ENCODE data around the gene MTAP. TPM values are rescaled to one million over a fixed set of nuclear protein-coding genes. Genes with fewer than 3 reads are reported as not detected.
A peak's percentile ranks its signal among the peaks of the same experiment; 100 is the strongest.

The MTAP gene
- total RNA-seq, 1 donor from 2014 or later, result 35.2 TPM

- Histone ChIP-seq H3K9me3 (no peaks in the 10 kb centered on the region), H3K27me3 (ENCODE audit: low read depth) (no peaks in the 10 kb centered on the region), H3K4me1 (no peaks in the 10 kb centered on the region), H3K27ac (no peak overlapping the region), H3K36me3 (no peaks in the 10 kb centered on the region), H3K4me3 (no peak overlapping the region)
- intact Hi-C loops (cut with DNase I), result no loop called here
- no peak for ATAC-seq
- no peak for DNase-seq
- TF ChIP-seq CTCF (IDR thresholded peaks at IDR 0.05), result no peak
Measured at GRCh38 chr9:21795483-21795882, 7.0 kb upstream of the MTAP start.

- Histone ChIP-seq H3K27me3 (ENCODE audit: low read depth) (no peaks in the 10 kb centered on the region), H3K27ac (no peak overlapping the region), H3K4me1 (peaks cover 7% of the 10 kb centered on the region), H3K36me3 (no peaks in the 10 kb centered on the region), H3K9me3 (no peaks in the 10 kb centered on the region), H3K4me3 (no peak overlapping the region)
- DNase-seq (no peak), ATAC-seq (no peak)
- TF ChIP-seq CTCF (IDR thresholded peaks at IDR 0.05), result no peak
- intact Hi-C loops (cut with DNase I), result no loop called here
Measured at GRCh38 chr9:21796768-21797167, 5.7 kb upstream of the MTAP start.

GRCh38 chr9:21800931-21801682 is 1.3 kb upstream of the MTAP start:
- Histone ChIP-seq H3K27ac (peak overlapping the region; percentile 87), H3K4me1 (peaks cover 26% of the 10 kb centered on the region), H3K27me3 (ENCODE audit: low read depth) (no peaks in the 10 kb centered on the region), H3K4me3 (peak overlapping the region; percentile 92), H3K36me3 (no peaks in the 10 kb centered on the region), H3K9me3 (no peaks in the 10 kb centered on the region)
- no peak for TF ChIP-seq CTCF (IDR thresholded peaks at IDR 0.05)
- intact Hi-C loops (cut with DNase I), result loop anchor here (10.0 kb wide), 1 partner anchor 466 kb away; the partner anchor contains the start of gene KLHL9
- ATAC-seq, result no peak
- no peak for DNase-seq

- no peak for TF ChIP-seq CTCF (IDR thresholded peaks at IDR 0.05)
- Histone ChIP-seq H3K9me3 (no peaks in the 10 kb centered on the region), H3K4me1 (peaks cover 26% of the 10 kb centered on the region), H3K4me3 (peak overlapping the region; percentile 92), H3K36me3 (no peaks in the 10 kb centered on the region), H3K27ac (peak overlapping the region; percentile 87), H3K27me3 (ENCODE audit: low read depth) (no peaks in the 10 kb centered on the region)
- DNase-seq (peak; percentile 85), ATAC-seq (peak; percentile 81 to 84)
- intact Hi-C loops (cut with DNase I), result loop anchor here (10.0 kb wide), 1 partner anchor 467 kb away; the partner anchor contains the start of gene KLHL9
Measured at GRCh38 chr9:21801683-21802417, 586 bp upstream of the MTAP start.

GRCh38 chr9:21803649-21804048 is 1.2 kb downstream of the MTAP start:
- Histone ChIP-seq H3K9me3 (no peaks in the 10 kb centered on the region), H3K4me1 (peaks cover 26% of the 10 kb centered on the region), H3K27ac (peak overlapping the region; percentile 87)

More at GRCh38 chr9:21803649-21804048, 1.2 kb downstream of the MTAP start:
- ATAC-seq, result no peak
- TF ChIP-seq CTCF (IDR thresholded peaks at IDR 0.05), result no peak
- DNase-seq, result no peak
- H3K27me3 ChIP-seq (ENCODE audit: low read depth), result no peaks in the 10 kb centered on the region
- intact Hi-C loops (cut with DNase I), result loop anchor here (10.0 kb wide), 1 partner anchor 469 kb away; the partner anchor contains the start of gene KLHL9
- peak overlapping the region; percentile 92 for H3K4me3 ChIP-seq
- H3K36me3 ChIP-seq, result no peaks in the 10 kb centered on the region

Data from lower lobe of right lung (tissue), 2 donors.